ENCODE results near the gene ITPR2.

- no peak for TF ChIP-seq CTCF (IDR thresholded peaks at IDR 0.05)
- TF ChIP-seq HMGXB4 (CRISPR knock-in tag; IDR thresholded peaks at IDR 0.05; ENCODE audit: borderline replicate concordance): no peak
- TF ChIP-seq POLR2A (IDR thresholded peaks at IDR 0.05; ENCODE audit: low read length): no peak
- TF ChIP-seq TP53 (CRISPR knock-in tag; IDR thresholded peaks at IDR 0.05): no peak
- no peak for TF ChIP-seq RCOR1 (IDR thresholded peaks at IDR 0.05; ENCODE audit: low read depth, low read length)
Observed at GRCh38 chr12:26535826-26536225, 297.2 kb downstream of the ITPR2 start.

Data from A549 (cell line).